ENCODE results near the gene SLC25A48.
"Not testable (repeated sequence)": the region's sequence is repeated elsewhere in the genome, so short reads cannot be mapped to it uniquely, and the experiment has no call there.

Gene SLC25A48

GRCh38 chr5:135830384-135830700, 4.1 kb upstream of the SLC25A48 start:
- no peak for DNase-seq

DNA sequence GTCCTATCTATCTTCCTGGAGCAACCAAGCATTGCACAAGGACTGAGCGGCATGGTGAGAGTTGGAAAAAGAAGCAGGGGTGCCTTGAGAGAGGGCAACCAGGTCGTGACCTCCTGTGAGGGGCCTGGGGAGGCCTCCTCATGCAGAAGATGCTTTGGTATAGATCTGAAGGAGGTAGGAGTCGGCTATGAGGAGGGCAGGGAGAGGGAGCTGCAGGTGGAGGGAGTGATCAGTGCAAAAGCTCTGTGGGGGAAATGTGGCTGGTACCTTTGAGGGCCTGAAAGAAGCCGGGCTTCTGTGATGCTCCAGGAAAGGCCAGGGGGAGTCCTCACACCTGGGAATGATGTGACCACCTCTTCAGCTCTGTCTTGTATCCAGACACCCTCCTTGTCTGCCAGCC, 3.6 kb upstream of the SLC25A48 start:
- DNase-seq = no peak

DNA sequence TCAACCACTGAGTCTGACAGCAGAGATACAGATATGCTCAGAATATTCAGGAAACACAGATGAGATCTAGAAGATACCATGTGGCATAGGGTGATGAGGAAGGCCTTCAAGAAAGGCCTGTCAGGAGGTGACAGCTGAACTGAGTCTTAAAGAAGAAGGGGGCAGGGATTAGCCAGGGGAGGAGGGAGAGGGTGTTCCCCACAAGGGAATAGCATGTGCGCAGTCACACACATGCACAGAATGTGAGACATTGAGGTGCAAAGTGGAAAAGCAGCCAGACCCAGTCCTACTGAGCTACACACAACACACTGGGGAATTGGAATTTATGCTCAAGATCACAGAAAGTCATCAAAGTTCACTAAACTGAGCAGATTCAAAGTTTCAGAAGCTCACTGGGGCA, 3.0 kb upstream of the SLC25A48 start:
- DNase-seq = no peak

DNA sequence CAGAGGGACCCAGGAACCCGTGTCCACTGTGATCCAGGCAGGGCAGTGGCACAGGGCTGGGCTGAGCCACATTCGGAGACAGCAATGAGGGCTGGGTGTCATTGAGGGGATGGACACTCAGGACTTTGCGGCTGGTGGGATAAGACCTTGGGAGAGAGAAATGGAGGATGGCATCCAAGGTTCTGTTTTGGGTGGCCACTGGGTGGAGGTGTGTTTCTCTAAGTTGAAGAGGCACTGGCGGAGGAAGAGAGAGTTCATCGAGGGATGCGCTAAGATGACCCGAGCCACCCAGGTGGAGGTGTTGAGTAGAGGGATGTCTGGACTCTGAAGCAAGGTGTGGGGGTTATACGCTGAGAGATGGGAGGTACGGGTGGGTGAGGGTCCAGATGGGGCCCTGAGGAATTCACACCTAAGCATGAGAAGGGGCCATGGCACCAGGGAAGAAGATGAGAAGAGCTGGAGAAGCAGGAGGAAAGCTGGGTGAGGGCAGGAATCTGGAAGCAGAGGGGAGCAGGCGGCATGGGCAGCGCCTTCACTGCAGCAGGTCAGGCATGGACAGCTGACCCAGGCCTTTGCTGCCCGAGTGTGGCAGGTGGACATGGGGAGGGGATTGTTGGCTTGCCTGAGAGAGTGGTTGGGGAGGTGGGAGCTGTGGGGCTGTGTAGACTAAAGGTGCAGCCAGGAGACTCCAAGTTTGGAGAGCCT, 2.5 kb upstream of the SLC25A48 start:
- DNase-seq = no peak

DNA sequence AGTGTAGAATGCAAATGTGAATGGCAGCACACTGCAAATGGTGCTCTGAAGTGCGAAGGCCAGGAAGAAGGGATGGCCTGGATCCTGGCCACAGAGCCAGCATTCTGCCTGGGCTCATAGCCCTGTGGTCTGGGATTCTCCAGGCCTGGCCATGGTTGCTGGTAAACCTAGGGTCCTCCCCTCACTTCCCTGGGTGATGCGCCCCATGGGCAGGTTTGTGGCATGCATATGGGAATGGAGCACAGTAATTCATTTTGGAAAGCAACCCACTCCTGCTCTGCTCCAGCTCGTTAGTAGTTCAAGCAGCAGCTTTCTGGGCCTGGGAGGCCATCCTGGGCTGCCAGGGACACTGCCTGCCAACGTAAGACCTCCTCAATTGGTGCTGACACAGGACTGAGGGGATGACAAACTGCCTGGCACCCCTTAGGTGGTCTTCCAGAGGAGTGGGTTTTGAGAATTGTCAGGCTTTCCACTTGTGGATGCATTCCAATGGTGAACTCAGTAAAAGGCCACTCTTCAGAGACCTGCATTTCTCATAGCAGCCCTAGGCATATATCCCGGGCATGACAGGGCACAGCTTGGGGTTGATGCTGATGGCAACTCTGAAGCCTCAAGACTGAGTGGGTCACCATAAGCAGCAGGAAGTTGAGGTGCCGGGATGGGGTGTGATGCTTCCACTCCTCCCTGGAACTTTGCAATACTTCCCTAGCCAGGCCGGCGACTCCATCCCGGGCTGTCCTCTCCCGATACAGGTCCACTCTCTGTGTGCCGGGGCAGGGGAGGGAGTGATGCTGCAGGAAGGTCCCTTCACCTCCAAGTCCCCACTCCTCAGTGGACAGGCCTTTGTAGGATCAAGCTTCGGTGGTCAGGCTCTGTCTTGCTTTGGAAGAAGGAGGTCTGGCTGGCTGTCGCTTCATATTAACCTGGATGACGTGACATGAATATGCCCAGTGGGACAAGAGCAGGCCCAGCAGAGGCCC, 1.2 kb upstream of the SLC25A48 start:
- no peak for DNase-seq

GRCh38 chr5:135833961-135834638, 363 bp upstream of the SLC25A48 start:
- DNase-seq = no peak

DNA sequence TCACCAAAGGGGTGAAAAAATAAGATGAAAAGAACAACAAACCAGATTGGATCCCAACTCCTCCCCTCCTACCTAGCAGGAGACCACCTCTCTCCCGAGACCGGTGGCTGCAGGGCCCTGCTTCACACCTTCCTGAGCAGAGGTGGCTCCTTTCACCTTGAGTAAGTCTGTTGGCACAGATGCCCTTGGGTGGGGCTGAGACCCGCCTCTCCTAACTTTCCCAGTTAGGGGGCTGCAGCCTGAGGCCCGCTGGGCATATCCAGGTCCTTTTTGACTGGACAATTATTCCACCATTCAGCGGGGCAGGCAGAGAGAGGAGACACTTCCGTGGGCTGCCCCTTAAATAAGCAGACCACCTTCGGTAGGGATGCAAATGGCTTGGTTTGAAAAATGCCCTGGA, 1.3 kb downstream of the SLC25A48 start:
- no peak for DNase-seq

GRCh38 chr5:135838395-135838794, 3.9 kb downstream of the SLC25A48 start:
- DNase-seq = not testable (repeated sequence)

GRCh38 chr5:135839566-135839965, 5.1 kb downstream of the SLC25A48 start:
- no peak for DNase-seq

GRCh38 chr5:135840959-135841358, 6.5 kb downstream of the SLC25A48 start:
- no peak for DNase-seq

GRCh38 chr5:135842737-135843136, 8.3 kb downstream of the SLC25A48 start:
- DNase-seq = no peak

DNA sequence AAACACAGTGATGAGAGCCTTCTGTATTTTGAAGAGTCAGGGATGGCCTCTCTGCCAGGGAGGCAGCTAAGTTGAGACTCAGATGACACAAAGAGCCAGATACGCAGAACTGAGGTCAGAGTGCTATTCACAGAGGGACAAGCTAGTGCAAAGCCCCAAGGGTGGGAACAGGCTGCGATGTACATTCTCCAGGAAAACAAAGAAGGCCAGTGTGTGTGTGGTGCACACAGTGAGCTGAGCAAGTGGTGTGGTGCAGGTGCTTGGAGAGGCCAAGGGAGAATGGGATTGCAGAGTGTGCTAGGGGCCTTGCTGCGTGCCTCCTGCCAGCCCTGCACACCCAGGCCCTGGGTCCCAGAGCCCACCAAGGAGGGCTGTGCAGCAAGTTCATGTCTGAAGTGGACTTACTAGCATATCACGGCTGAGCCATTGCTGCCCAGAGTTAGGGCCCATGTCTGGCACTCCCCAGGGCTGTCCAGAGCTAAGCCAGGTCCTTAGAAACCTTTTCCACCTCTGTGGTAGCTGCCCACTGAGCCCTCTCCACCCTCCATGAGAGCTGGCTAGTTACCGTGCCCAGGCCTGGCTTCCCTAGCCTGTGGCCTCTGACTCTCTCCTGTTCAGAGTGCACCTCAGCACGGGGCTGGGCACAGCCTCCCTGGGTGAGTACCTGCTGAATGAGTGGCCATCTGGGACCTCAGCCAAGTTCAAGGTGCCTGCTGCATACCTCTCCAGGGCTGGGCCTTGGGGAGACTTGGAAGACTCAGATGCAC, 9.3 kb downstream of the SLC25A48 start:
- no peak for DNase-seq

DNA sequence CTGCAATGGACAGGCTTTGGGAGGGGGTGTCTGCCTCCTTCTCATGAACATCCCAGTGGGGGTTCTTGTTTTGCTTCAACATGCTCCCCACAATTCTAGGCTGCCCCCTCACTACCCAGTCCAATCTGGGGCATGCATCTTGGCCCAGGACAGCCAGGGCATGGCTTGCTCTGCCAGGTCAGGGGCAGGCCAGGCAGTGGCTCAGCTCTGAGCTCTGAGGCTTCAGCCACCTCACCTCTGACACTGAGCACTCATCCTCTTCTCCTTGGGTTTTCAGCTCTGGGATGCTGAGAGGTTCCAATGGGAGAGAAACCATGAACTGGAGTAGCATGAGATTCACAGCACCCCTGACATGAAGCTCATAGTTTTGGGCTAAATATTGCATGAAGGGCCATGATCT, 11.8 kb downstream of the SLC25A48 start:
- DNase-seq = no peak

DNA sequence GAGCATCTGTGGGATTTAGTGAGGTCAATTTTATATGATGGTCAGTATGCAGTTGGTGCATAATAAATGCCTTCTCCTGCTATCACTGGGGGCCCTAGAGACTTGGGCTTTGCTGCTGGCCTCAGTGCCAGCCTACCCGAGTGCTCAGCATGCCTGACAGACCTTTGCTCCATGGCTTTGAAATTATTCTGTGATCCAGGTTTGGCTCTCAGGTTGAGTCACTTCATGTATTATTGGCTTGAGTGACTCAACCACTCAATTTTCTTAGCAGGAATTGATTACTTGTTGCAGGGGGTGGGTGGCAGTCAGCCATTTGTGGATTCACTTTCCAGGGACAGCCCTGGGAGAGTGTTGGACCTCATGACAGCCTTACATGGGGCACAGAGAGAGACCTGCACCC, 13.5 kb downstream of the SLC25A48 start:
- no peak for DNase-seq

DNA sequence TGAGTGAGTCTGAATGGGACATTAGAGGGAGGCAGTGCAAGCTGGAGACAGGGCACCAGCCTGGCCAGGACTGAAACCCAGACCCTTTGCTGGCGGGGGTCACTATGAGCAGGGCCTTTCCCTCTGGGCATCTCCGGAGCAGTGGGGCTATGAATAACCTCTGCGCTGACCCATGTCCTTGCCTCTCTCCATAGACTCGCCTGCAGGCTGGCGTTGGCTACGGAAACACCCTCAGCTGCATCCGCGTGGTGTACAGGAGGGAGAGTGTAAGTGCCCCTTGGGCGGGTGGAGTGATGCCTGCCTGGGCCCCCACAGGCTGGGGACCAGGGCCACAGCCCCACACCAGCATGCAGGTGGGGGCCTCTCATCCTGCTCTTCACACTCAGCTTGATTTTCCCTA, 15.8 kb downstream of the SLC25A48 start:
- DNase-seq = no peak

GRCh38 chr5:135850671-135851070, 16.2 kb downstream of the SLC25A48 start:
- no peak for DNase-seq

DNA sequence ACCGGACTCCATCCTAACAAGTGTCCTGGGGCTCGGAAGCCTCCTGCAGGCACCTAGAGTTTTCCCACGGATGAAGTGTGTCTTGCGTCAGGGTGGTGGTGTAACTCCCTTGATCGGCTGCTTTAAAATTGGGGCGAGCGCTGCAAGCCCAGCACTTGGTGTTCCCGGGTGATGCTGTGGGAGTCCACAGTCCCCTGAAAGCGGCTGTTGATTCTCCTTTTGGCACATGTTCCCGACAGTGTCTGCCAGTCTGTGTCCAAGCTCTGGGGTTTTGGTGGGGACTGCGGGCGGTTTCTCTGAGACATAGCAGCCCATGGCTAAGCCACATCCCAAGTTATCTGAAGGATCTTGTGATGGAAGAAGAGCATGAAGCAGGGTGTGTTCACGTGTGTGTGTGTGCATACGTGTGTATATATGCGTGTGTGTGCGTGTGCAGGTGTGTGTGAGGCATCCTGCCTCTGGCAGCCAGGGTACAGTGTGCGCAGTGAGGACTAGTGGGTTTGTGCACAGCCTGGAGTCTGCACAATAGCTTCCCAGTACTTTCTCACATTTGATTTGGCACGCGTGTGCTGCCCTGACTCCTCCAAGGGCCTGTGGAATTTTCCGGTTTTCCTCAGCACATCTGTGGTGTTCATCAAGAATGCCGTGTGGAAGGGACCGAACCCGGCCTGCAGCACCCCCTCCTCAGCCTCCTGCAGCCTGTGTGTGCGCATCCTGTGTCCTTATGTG, 16.9 kb downstream of the SLC25A48 start:
- no peak for DNase-seq

GRCh38 chr5:135851915-135852845, 17.7 kb downstream of the SLC25A48 start:
- DNase-seq = no peak

GRCh38 chr5:135857630-135858311, 23.3 kb downstream of the SLC25A48 start:
- DNase-seq = no peak

DNA sequence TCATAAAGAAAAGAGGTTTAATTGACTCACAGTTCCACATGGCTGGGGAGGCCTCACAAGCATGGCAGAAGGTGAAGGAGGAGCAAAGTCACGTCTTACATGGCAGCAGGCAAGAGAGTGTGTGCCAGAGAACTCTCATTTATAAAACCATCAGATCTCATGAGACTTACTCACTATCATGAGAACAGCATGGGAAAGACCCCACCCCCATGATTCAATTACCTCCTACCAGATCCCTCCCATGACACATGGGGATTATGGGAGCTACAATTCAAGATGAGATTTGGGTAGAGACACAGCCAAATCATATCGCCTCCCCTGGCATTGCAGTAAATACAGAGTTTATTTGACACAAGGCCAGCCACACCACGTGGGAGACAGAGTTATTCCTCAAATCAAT, 24.7 kb downstream of the SLC25A48 start:
- DNase-seq = not testable (repeated sequence)

Measured in stimulated activated CD4-positive, alpha-beta T cell treated with anti-CD3 and anti-CD28 coated beads, Interleukin-15, amount 100 ng/mL, for 24 hours (primary cell).